ENCODE measurements around the gene BRPF1.

The BRPF1 gene, protein sequence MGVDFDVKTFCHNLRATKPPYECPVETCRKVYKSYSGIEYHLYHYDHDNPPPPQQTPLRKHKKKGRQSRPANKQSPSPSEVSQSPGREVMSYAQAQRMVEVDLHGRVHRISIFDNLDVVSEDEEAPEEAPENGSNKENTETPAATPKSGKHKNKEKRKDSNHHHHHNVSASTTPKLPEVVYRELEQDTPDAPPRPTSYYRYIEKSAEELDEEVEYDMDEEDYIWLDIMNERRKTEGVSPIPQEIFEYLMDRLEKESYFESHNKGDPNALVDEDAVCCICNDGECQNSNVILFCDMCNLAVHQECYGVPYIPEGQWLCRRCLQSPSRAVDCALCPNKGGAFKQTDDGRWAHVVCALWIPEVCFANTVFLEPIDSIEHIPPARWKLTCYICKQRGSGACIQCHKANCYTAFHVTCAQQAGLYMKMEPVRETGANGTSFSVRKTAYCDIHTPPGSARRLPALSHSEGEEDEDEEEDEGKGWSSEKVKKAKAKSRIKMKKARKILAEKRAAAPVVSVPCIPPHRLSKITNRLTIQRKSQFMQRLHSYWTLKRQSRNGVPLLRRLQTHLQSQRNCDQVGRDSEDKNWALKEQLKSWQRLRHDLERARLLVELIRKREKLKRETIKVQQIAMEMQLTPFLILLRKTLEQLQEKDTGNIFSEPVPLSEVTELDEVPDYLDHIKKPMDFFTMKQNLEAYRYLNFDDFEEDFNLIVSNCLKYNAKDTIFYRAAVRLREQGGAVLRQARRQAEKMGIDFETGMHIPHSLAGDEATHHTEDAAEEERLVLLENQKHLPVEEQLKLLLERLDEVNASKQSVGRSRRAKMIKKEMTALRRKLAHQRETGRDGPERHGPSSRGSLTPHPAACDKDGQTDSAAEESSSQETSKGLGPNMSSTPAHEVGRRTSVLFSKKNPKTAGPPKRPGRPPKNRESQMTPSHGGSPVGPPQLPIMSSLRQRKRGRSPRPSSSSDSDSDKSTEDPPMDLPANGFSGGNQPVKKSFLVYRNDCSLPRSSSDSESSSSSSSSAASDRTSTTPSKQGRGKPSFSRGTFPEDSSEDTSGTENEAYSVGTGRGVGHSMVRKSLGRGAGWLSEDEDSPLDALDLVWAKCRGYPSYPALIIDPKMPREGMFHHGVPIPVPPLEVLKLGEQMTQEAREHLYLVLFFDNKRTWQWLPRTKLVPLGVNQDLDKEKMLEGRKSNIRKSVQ (N-terminal part only)

DNA sequence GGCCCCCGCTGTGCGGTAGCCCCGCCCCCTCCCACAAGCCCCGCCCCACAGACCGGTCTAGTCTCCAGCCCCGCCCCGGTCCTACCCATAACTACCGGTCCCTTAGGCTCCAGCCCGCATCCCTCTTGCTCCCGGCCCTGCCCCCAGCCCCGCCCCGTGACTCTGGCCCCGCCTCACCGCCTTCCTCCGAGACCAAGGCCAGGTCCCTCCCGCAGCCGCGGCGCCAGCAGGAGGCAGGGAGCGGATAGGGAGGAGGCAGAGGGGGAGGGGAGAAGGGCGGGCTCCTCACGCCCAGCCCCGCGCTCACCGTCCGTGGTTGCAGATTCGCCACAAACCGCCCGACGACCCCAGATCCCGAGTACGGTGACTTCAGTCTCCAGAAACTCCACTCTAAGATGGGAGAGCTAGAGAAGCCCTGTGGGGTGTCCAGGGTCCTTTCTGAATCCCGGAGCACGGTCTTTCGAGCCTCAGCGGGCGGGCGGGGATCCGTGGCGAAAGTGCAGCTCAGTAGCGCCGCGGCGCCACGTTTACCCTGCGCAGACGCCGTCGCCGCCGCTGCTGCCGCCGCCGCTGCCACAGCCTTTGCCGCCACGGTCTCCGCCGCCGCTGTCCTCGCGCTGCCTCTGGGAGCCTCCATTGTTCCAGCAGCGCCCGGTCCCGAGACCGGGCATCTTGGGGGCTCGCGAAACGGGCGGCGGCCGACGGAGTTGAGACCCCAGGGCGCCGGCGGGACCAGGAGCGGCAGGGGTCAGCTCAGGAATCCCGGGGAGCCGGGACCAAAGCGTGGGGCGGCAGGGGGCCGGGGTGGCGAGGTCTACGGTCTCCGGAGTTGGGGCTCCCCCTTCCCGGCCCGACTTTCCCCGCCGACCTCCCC, at the start of gene BRPF1:
Gene BRPF1, plus strand, starts transcription at position 530 of the 874 bp plus-strand sequence. CDS start 2,406 bp downstream, outside the sequence.
- DNase-seq: peak; percentile 90

DNA sequence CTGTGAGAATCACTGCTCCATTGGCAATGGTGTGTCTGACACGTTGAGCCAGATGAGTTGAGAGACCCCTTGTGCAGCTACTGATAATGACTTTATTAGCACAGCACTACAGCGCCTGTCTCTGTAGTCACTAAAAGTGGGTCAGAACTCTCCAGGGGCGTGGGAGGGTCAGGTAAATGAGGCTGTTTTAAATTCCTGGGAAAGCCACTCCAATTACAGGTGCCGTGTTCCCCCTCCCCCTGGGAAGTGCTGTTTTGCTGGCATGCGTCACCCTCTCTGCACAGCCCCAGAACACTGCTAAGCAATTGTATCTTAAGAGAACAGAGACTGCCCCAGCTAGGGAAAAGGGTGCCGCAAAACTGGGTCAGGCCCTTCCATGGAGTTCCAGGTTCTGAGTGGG, 49.4 kb upstream of the BRPF1 start:
- no peak for DNase-seq

DNA sequence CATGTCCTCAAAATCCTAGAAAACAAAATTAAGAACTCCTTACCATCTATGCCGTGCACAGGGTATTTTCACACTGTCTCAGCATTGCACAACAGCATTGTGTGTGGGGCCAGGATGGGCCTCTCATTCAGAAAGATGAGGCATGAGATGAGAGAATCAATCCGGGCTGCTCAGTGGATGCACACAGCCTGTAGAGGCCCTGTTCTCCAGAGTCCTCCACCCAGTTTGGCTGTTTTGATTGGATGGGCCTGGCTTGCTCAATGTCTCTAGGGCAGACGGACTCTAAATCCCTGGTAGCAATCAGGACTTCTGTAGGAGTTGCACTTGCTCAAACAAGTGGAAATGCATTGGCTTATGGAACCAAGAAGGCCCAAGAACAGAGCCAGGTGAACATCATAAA, 48.1 kb upstream of the BRPF1 start:
- no peak for DNase-seq

DNA sequence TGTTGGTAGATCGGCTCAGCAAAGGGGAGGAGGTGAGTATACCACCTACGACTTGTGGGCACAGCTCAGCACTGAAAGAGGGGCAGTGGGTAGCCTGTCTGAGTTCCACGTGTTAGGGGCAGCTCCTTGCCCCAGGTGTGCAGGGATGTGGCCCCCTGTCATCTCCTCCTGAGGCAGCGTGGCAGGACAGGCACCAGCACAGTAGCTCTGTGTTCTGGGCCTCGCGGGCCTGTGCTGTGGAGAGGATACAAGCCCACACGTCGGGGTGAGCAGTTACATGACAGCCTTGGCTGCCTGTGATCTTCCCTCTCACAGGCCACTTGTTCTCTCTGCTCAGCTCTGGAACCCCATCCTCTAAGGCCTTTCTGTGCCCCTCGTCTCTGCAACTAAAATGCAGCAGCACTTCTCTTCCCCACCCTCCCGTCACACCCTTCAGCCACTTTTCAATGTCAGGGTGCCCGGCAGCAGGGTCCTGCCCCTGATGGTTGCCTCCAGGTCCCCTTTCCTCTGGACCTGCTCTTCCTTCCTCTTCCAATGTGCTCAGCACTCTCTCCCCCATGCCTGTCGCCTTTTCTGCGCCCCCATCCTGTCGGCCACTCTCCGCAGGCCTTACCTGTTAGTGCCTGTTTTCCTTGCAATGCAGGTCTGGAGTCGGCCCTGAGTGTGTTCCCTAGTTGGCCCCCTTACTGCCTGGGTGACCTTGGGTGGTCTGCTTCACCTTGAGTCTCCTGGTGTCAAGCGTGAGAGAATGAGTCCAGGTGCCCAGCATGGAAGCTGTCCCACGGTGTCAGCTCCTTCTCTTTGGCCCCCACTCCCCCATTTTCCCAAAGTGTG, 46.1 kb upstream of the BRPF1 start:
- DNase-seq: no peak

DNA sequence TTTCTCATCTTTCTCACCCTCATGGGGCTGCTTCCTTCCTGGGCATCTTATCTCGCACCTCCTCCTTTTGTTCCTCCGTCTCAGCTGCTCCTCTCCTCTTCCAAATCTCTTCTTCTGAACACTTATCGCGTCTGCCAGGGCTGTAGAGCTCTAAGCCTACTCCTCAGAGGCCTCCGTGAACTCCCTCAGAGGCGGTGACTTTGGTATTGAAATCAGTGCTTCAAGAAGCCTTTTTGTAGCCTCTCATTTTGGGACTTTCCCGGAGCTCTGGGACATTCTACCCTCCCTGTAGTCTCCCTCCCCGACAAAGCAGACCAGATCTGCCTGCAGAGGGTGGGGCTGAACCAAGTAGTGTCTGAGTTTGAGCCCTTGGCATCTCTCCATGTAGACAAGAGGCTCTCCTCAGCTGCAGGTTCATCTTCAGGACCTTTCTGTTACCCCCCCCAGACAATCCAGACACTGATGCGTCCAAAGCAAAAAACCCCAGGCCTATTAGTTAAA, 45.4 kb upstream of the BRPF1 start:
- no peak for DNase-seq

DNA sequence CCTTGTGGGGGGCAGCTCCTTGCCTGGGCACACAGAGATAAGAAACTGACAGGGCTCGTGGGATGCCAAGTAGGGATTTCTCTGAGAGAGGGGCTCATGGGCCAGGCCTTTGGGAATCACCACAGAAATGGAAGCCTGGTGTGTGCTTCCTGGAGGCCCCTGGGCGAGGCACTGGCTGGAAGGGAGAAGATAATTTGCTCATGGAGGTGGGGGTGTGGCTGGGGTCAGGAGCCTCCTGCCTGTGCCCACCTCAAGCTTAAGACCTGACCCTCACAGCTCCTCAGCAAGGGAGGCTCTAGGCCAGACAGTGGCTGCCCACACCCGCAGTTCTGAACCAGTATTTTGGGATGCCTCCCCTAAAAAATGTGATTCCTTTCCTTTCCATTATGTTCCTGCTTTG, 44.8 kb upstream of the BRPF1 start:
- no peak for DNase-seq

DNA sequence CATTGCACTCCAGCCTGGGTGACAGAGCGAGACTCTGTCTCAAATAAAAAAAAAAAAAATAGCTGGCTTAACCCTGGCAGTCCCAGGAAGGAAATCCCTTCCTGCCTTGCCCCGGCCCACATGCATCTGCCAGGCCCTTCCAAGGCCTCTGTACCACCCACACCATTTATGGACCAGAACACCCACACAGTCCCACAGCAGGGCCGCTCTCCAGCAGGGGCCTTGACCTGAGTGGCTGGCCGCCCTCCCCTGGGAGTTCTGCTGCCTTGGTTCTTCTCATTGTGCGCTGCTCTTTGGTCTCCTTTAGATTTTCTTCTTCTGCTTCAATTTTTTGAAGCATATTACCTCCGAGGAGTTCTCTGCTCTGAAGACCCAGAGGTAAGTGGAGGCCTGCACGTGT, 44.0 kb upstream of the BRPF1 start:
- no peak for DNase-seq

DNA sequence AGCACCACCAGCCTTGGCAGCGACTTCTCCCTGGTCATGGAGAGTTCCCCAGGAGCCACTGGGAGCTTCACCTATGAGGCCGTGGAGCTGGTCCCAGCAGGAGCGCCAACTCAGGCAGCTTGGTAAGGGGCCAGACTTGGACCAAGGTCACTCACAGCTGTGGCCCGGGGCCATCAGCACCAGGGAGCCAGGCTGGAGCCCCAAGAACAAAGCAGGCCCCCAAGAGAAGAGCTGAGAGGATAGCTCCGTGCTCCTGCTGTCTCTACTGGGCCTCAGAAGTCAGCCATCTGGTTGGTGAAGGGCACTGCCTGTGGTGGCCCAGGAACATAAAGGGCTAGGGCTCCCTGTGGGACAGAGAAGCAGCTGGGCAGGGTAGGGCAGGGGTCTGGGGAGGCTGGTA, 42.6 kb upstream of the BRPF1 start:
- no peak for DNase-seq

DNA sequence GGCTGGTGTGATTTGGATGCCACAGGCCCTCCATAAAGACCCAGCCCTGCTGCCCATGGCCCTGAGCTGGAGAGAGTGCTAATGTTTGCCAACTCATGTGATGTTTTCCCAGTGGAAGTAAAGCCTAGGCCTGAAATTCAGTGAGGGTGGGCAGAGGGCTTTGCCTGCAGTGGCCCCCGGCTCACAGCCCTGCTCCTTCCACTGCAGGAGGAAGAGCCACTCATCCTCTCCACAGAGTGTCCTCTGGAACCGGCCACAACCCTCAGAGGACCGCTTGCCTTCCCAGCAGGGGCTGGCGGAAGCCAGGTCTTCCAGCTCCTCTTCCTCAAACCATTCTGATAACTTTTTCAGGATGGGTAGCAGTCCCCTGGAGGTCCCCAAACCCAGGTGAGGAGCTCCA, 41.8 kb upstream of the BRPF1 start:
- DNase-seq: no peak

DNA sequence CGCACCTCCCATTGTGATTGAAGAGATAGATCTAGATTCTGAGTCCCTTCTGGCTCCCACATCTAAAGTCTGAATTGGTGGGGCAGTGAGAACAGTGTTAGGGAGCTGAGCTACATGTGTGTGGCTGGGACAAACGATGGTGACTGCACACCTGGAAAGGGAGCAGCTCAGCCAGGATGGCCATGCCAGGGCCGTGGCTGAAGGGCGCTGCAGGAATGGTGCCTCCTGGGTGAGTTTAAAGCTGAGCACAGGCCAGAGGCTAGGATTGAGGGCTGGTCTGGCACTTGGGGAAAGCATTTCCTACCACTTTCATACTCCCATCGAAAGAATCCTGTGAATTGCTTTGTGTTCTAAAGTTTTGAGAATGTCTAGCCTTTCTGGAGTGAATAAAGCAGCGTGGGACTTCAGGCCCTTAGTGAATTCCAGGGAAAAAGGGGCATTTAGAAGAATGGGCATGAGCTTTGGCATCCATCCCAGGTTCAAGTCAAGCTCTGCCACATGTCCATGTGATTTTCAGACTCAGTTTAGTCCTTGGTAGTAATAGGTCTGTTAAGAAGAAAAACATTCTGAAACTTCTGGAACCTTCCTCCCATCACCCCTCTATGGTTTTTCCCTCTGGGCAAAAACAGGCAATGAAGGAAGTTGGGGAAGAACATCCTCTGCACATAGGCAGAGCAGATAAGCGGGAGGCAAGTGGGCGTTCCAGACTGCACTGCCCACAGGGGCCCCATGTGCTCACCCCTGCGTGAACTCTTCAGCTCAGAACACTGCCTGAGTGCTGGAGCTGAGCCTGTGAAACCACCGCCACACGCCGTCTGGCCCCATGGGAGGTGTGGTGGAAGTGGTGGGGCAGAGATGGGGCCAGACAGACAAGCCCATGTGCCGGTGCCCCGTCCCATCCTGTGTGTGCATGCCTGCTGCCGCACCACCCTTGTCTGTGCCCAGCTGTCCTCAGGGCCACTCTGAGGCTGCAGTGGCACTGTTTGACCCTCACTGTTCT, 40.8 kb upstream of the BRPF1 start:
- DNase-seq: no peak

DNA sequence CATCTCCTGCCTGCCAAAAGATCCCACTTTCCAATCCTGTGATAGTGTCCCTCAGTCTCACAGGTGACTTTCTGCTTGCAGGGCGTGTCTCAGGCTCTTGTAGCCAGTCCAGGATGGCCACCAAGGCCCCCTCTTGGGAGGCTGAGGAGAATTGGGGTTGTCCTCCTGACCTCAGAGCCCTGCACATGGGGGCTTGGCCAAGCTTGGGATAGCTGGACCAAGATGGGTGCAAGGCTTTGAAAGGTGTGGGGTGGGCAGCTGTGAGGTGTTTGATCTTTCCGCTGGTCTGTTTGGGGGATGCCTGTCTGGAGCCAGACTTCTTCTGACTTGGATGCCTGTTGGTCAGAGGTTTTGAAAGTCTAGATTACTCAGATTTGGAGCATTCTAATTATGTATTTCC, 39.9 kb upstream of the BRPF1 start:
- no peak for DNase-seq

DNA sequence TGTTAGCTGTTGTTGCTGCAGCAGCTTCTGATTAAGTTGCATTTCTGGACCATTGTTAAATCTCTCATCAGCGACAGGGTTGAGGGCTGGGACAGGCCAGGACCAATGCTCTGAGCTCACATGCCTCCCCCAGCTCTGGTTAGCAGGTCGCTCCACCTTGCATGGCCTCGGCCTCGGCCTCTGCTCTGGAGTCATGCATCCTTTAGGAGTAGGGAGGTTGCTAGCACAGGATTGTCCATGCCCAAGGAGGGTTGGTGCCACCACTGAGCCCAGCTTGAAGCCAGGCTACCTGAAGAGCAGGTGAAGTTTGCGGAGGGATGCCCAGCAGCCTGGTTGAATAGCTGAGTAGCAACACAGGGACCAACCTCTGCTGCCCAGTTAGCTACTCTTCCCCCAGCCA, 39.1 kb upstream of the BRPF1 start:
- no peak for DNase-seq

DNA sequence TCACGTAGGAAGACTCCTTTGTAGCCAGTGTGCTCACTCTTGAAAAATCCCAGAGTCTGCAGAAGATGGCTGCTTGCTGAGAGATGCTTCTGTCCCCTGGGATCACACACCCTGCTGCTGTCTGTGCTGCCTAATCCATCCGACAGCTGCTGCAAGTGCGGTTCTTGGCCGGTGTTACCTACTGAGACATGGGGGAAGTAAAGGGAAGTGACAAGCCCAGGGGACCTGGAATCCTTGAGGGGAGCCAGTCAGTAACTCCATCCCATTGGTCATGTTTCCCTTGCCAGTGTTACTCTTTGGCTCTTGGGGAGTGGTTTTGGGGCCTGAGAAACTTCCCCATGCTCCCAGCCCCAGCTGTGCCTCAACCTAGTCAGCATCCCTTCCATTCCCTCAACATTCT, 36.2 kb upstream of the BRPF1 start:
- DNase-seq: no peak

DNA sequence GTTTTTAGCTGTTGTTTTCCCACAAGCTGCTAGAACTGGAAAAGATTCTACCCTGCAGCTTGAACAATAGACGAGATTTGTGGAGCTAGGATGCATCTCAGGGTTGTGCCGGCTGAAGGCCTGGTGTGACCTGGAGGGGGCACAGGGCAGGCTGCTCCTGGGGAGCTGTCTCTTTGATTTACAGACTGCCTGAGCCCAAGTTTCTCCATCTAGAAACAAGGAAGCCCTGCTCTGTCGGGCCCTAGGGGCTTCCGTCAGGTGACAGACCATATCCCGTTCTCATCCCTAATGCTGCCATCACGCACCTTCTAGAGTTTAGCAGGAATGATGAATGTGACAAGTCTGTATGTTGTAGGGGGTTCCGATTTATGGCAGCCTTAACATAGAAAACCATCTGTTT, 35.8 kb upstream of the BRPF1 start:
- DNase-seq: no peak

DNA sequence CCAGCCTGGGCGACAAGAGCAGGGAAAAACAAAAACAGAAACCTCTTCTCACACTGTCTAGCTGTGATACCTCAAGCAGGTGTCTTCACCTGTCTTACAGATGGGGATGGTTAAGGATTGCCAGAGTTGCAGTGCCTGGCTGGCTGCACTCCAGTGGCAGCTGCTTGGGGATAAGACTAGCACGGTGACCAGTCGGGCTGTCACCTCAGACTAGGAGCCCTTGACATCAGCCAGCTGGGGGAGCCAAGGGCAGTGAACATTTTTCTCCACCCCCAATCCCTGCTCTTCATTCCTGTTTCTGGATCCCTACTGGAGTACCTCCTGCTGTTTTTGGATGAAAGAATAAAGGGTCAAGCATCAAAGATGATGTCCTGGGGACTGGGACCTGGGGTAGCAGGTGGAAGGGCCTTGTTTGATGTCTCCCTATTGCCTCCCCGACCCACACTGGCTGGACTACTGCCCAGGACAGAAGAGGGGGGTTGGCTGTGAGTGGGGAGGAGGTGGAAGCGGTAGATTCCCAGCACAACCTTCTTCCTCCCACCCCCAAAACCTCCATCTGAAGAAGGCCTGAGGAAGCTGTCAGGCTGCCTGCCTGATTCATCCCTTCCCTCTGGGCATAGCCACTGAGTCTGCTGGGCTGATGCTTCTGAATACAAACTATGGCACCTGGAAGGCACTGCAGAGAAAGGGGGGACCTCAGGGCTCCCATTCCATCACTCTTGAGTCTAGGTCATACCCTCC, 34.9 kb upstream of the BRPF1 start:
- no peak for DNase-seq

DNA sequence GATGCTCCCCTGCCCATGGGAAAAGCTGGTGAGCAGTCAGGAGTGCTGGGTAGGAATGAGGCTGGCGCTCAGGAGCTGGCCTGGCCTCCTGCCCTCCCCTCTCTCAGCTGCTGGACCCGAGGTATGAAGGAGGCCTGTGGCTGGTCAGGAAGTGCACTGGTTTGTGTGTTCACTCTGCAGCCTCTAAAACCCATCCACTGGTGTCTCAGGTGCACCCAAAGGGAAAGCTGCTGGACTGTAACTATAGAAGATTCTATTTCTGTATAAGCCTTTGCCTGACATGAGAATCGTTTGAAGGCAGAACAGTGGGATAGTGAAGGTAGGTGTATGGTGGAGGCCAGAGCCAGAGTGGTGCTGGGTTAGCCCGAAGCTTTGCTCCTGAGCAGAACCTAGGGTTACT, 33.6 kb upstream of the BRPF1 start:
- DNase-seq: no peak

DNA sequence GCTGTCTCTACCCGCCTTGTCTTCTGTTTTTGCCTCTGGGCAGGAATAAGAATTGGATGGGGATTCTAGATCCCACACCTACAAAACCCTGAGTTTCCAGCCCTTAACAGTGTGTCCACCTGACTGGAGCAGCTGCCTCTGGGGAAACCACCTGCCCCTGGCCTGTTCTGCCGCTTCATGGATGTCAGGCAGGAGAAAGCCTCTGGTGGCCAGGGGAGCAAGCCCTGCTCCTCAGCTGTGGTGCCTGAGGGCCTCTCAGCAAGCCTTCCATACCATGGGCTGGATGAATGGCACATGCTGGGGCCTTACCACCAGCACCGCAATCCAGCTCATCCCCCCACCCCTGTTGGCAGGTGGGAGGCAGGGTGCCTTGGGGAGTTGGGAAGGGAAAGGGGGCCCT, 33.2 kb upstream of the BRPF1 start:
- no peak for DNase-seq

DNA sequence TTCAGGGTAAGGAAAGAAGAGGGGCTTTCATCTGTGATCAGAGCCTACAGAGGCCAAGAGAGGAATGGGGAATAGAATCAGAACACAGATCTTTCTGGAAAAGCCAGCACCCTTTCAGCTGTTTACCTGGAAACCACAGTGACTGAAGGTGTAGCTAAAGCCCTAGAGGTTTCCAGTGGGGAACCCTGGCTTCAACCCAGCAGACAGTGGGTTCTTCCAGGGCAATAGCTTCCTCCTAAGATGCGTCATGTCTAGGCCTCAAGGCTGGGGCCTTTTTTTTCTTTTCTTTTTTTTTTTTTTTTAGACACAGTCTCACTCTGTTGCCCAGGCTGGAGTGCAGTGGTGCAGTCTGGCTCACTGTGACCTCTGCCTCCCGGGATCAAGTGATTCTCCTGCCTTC, 31.0 kb upstream of the BRPF1 start:
- DNase-seq: no peak

DNA sequence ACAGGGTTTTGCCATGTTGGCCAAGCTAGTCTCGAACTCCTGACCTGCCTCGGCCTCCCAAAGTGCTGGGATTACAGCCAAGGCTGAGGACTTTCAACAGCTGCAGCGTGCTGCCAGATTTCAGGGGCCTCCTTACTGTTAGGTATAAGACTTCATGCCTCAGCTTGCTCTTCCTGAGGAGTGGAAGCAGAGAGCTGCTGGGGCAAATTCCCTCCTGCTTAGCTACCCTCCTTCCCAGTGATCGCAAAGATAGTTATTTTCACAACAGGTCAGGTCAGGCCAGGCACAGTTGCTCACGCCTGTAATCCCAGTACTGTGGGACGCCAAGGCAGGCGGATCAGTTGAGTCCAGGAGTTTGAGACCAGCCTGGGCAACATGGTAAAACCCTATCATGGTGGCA, 30.5 kb upstream of the BRPF1 start:
- DNase-seq: no peak
